HG03066 (cell line): Measurements from ENCODE around the gene JPH3.

Experiments used
- ATAC-seq: cut with Tn5 transposase; IDR thresholded peaks from one replicate; pipeline ENCODE4 v1.9.1; 2021; ENCODE audit warnings: low read depth; ENCODE audit not compliant: unreplicated experiment

JPH3 gene

DNA sequence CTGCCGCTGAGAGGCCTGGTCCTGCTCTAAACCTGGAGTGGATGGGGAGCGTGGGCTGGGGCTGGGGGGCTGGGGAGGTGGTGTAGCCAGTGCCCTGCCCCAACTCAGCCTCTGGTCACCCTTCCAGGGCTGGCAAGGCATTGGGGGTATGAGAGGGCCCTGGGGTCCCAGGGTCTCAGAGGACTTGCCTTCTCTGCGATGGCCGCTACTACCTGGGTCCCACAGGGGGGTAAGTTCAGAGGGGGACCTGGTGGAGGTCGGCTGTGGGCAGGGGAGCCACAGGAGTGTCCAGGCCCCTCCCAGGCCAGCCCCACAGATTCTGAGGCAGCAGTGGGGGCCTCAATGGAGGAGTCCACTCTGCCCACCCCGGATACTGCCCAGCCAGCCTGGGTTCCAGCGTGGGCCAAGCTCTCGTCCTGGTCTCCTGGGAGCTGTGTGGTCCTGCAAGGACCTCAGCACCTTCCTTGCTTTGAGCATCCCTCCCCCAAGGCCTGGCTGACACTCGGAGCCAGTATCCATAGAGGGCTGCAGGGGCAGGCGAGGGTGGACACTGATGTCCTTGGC, 20.5 kb downstream of the JPH3 start:
- ATAC-seq: no peak

DNA sequence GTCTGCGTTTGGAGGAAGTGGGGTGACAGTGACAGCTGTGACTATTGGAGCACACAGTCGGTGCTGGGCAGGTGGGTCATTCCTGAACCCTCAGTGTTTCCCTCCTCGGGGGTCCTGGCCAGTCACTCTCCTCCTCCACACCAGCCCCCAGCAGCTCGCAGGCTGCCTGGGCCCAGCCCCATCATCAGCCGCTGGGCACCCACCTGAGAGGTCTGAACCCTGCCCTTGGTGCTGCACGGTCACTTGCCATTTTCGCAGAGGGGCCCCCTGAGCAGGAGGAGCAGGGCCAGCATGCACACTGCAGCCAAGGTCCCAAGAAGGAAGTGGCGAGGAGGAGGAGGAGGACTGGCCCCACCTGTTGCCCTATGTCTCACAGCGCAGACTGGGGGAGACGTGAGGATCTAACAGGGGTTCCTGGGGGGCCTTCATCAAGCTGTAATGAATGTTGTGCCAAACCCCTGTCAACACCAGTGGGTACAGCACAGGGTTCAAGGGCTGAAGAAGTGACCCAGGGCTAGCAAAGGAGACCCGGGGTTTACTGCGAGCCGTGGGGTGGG, 23.0 kb downstream of the JPH3 start:
- ATAC-seq: no peak

DNA sequence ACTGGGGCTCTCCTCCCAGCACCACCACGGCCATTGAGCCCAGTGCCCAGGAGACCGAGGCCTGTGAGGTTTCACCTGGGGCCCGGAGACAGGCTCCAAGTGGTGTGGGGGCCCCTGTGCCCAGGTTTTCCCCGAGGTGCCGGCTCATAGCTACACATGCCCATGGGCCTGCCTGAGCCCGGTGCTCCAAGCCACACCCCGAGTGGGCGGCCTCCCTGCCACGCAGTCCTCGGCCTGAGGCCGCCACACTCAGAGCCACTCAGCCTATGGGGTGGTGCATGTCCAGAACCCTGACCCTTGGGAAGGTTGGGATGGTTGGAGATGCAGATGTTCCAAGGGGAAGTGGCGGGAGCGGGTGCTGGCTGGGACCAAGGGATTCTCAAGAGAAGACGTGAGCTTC, 24.1 kb downstream of the JPH3 start:
- no peak for ATAC-seq

DNA sequence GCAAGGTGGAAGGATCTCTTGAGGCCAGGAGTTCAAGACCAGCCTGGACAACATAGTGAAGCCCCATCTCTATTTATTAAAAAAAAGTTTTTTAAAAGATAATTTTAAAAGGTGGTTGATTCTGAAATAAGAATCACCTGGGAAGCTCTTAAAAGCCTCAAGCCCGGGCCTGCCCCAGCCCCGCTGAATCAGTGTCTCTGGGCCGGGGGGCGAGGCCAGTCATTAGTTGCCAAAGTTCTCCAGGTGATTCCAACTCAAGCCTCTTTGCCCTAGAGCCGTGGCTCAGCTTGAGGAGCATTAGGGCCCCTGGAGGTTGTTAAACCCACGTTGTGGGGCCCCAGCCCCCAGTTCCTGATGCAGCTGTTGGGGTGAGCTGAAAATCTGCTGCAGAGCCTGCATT, 24.6 kb downstream of the JPH3 start:
- no peak for ATAC-seq

DNA sequence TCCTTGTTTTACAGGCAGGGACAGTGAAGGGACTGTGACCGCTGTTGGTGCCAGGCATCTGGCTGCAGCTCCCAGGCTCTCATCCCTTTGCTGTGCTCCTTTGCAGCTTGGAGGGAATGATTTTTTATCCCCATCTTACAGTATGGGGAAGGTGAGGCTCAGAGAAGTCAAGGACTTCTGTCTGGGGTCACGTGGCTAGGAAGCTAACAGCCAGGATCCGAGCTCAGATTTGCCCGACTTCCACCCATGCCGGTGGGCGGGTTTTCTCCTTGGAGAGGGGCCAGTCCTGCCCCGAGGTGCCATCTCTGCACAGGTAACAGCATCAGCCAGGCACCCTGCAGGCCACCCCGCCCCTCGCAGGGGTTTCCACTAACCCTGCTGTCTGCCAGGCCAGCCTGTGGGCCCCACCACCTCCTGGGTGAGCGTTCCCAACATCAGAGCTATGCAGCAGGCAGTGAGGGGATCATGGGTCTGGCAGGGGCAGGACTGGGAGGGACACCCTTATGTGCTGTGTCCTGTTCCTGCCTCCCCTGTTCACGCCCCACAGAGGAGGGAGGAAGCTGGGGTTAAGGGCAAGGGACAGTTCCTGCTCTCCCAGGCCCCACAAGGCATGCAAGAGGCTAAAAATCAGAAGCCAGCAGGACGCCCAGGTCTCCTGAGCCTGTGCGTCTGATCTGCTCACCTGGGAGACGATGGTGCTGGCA, 25.4 kb downstream of the JPH3 start:
- ATAC-seq: no peak

DNA sequence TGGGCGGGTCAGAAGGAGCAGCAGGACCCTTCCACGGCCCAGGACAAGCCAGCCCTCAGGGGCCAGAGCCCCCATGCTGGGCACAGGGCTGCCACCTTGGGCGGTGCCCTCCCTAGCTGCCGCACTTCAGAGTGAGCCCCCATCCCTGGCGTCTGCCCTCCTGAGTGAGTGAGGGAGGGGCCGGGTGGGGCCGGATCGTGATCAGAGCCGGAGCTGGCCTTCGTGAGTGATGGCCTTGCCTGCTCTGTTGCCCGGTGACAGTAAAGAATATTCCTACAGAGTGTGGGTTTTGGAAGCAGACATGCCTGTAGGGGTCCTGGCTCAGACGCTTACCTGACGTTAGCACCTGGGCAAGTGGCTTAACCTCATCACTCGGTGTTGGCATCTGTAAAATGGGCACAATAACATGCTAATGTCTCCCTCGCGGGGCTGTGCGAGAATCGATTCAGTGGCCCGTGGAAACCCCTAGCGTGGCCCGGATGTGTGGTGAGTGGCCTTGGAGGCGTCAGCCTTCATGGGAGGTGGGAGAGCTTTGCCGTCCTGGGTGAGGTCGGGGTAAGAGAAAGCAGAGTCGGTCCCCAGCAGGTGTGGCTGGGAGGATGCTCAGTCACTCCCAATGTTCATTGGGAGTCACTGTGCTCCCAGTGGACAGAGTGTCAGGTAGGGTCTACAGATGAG, 26.1 kb downstream of the JPH3 start:
- no peak for ATAC-seq

DNA sequence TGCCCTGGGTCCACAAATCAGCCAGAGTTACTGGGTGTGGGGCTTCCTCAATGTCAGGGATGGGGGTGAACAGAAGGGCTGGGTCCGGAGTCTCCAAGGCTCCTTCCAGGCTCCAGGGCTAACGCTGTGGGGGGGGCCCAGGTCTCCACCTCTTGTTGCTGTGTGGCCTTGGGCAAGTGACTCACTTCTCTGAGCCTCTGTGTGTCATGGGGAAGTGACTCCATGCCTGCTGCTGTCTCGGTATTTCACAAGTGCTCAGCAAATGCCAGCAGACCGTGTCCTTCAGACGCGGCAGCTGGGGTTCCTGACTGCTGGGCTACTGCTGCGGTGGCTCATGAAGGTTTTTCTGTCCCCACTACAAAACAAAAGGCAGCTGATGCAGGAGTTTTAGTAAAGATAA, 26.6 kb downstream of the JPH3 start:
- no peak for ATAC-seq

DNA sequence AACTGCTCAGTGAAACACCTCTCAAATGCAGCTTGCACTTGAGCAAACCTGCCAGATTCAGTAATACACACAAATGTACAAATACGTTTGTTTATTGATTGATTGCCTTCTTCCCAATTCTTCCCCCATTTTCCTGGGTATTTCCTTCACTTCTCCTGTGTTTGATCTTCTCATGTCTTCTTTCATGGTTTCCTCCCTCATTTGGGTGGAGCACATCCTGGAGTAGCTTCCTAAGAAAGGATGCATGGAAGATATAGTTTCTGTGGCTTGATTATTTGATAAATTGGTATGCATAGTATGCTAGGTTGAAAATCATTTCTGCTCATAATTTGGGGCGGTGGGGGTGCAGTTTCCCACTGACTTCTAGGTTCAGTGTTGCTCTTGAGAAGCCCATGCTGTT, 28.8 kb downstream of the JPH3 start:
- no peak for ATAC-seq

DNA sequence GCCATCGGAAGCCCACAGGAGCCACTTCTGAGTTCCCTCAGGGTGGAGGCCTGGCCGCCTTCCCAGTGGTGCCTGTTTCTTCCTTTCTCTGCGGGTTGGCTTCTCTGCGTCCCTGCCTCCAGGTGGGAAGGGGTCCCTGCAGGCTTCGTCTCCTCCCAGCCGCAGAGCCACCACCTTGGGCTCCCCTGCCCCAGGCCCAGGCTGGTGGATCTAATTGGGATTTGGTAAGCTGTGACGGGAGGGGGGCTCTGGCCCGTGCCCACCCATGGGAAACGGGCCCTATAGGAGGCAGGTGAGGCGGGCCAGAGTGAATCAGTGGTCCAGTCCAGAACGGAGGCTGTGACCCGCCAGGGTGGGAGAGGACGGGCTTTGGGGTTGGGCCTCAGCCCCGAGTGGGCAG, 32.1 kb downstream of the JPH3 start:
- ATAC-seq: no peak

DNA sequence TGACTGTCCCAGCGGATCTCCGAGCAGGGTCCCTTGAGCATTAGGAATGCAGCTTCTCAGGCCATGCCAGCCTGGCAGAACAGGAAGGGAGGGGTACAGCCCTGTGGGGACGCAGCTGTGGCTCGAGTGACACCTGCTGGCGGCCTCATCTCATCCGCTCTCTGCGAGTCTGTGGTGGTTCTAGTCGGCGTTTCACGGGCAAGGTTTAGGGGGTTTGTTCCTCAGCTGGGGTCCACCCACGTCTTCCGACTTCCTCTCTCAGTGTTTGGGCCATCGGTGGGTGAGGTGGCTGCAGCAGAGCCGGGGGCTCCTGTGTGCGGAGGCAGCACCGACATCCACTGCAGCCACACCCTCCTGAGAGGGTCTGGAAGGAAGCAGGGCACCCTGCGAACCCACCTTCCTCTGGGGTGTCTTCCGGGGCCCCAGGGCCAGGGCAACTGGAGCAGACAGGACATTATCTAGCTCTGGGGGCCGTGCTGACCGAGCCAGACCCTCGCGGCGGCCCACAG, 33.3 kb downstream of the JPH3 start:
- ATAC-seq: no peak

DNA sequence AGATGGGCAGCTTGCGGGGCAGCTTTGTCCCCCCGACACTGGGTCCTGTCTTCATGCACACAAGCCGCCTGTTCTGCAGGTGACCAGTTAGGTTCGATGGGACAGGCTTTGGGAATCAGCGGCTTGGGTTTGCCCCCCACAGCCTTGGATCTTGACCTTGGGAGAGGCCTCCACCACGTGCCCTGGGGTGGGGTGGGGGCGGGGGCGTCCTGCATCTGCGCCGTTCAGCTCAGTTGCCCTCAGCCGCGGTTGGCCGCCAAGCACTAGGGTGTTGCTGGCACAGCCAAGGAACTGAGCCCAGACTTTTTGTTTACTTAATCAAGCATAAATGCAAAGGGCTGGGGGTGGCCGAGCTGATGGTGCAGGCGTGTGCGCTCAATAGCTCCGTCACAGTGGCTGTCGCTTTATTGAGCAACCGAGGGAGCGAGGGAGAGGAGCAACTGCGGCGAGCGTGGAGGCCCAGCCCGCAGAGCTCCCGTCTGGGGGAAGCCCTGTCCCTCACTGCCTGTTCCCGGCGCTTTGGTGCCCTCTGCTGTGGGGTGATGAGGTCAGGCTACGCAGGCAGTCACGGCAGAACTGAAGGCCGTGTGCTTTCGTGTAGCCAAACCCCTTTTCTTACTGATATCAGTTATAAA, 33.9 kb downstream of the JPH3 start:
- ATAC-seq: no peak

DNA sequence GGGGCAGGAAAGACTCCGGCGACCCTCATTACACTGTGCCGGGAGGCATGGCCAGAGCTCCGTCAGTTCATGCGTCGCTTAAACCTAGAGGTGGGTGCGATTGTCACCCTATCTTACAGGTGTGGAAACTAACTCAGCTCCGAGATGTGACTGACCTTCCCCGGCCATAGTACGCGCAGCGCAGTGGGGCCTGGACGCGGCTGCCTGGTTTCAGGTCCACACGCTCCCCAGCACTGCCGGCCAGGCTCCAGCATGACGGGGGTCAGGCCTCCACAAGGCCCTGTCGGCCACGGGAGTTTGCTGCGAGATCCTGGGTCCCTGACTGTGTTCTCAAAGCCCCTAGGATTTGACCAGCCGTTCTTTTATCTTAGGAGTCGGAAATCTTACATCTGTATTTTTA, 34.4 kb downstream of the JPH3 start:
- ATAC-seq: no peak

DNA sequence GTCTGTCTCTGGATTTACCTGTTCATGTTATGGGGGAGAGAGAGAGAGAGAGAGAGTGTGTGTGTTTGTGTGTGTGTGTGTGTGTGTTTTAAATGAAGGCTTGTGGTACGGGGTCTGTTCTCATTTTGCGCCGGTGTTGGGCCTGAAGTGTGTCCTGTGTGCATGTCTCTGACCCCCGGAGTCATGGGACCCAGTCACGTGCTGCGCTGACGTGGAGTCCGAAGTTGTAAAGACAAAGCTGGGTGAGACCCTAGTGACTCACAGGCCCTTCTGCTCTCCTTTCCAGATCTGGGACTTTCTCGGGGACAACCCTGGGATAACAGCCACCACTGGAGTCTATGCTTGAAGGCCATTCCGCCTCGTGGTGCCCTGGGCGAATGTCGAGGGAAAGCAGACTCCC, 35.0 kb downstream of the JPH3 start:
- no peak for ATAC-seq

DNA sequence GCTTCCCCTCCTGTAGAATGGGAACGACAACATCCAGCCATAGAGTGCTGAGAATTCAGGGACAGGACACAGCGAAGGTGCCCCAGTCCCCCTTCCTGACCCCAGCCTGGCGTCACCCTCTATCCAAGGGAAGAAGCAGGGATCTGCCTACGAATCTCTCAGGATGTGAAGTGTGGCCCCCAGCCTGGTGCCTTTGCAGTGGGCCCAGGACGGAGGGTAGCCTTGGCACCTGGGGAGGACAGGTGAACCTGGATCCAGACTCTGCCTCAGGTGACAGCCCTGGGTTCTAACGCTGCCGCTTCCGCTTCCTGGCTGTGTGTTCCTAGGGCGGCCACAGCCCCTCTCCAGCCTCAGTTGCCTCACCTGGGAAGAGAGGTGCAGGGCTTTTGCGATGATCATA, 36.4 kb downstream of the JPH3 start:
- ATAC-seq: no peak

DNA sequence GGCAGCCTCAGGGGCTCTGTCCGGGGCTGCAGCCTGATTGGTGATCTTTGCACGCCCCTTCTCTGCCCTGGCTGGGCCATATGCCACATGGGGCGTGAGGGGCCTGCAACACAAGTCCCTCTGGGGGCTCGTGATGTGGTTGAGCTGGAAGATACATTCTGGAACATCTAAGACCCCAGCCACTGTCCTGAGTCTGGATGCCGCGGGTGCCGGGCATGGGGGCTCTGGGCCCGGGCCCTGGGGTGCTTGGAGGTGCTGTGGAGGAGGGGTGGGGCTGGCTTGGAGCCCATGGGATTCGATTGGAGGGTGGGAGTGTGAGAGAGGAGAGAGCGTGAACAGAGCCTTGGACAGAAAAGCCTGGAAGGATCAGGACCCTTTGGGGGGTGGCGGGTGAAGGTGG, 39.4 kb downstream of the JPH3 start:
- ATAC-seq: no peak

DNA sequence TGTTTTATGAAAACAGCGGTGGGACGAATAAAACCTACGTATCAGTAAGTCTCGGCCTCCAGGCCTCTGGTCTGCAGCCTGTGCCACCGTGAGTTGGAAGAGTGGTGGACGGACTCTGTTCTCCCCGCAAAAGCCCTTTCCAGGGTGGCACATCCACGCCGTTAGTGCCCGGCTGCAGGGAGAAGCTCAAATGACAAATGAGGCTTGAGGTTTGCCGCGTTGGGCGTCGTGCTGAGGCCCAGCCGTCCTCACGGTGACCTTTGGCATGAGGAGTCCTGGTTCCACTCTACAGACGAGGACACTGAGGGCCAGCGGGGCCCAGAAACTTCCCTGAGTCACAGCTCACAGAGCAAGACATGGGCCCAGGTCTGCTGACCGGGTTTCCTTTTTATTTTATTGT, 40.2 kb downstream of the JPH3 start:
- ATAC-seq: no peak

DNA sequence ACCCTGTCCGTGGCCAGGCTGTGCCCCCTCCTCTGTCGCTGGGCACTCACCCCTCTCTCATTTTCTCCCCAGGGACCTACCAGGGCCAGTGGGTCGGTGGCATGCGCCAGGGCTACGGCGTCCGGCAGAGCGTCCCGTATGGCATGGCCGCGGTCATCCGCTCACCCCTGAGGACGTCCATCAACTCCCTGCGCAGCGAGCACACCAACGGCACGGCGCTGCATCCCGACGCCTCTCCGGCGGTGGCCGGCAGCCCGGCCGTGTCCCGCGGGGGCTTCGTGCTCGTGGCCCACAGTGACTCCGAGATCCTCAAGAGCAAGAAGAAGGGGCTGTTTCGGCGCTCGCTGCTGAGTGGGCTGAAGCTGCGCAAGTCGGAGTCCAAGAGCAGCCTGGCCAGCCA, 41.9 kb downstream of the JPH3 start:
- no peak for ATAC-seq

DNA sequence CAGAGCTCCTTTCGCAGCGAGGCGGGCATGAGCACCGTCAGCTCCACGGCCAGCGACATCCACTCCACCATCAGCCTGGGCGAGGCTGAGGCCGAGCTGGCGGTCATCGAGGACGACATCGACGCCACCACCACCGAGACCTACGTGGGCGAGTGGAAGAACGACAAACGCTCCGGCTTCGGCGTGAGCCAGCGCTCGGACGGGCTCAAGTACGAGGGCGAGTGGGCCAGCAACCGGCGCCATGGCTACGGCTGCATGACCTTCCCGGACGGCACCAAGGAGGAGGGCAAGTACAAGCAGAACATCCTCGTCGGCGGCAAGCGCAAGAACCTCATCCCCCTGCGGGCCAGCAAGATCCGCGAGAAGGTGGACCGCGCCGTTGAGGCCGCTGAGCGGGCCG, 42.3 kb downstream of the JPH3 start:
- no peak for ATAC-seq

DNA sequence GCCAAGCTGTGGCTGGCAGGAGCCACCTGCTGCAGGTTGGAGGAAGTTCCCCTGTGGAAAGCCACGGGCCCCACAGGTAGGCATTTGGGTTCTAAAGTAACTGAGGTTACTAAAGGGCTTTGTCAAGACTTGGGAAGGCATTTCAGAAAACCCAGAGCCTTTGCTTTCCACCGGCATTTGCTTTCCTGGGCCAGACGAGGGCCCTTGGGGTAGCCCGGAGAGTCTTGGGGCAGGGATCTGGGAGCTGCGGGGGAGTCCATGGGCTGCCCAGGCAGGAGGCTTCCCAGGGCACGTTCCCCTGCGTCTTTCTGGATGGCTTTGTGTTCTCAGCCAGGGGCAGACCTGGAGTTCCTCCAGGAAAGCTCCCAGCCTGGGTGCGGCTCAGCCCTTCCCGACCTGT, 43.5 kb downstream of the JPH3 start:
- ATAC-seq: no peak

DNA sequence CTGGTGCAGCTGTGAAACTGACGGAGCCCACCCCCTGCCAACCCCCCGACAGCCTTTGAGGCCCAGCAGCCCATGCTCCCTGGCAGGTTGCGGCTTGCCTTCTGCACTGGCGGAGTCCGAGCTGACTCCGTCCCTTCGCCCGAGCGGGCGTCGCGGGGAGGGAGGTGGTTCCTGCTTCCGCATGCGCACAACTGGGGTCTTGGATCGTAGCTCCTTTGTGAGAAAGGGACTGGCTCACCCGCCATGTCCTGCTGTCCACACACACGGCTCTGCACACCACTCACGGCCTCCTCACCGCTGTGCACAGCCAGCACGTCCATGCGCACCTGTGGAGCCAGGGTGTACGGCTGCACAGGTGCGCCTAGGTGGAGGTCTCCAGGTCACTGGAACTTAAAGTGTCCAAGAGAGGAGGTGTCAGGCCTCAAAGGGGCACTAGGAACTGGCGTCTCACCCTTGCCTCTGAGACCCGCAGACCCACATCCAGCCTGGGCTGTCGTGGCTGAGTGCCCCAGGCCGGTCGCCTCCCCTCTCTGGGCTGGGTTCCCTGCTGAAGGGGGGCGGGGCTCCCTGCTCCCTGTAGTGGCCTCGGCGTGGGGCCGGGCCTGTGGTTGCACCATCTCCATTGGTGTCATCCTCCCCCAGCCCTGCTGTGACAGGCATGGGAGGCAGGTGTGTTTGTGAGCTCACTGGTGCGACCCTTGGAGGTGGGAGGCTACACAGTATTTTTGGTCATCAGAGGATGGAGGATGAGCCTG, 45.3 kb downstream of the JPH3 start:
- no peak for ATAC-seq

DNA sequence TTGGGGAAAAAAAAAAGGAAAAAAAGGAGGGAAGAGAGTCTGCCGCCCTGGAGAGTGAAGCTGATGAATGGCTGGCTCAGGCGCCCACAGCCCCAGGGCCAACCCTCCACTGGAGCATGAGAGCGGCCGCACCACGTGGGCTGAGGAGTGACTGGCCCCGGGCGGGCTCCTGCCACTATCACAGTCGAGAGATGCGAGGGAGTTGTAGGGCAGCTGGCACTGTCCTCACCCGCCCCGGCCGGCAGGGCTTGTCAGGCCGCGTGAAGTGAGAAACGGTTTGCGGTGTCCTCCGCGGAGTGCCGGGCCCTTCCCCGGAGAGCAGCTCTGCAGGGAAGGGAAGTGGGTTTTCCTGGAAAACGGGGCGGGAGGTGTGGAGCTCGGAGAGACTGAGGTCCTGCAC, 45.9 kb downstream of the JPH3 start:
- no peak for ATAC-seq
